Left renal pelvis (tissue), 4 donors: Measurements from ENCODE around the gene UNC50. TPM values are rescaled to one million over a fixed set of nuclear protein-coding genes. Genes with fewer than 3 reads are reported as not detected.
"Not testable (repeated sequence)": the region's sequence is repeated elsewhere in the genome, so short reads cannot be mapped to it uniquely, and the experiment has no call there.

Experiments used
- DNase-seq, 4 donors: peaks; one replicate each; pipeline ENCODE4 v3.0.0-alpha.2; 2013; ENCODE audit warnings: low read depth in 4 of 4, low spot score in 3 of 4
- polyA plus RNA-seq, 4 donors: library from polyadenylated mRNA; unstranded; fragments of 120-200 nt; gene quantifications; one replicate each; pipeline ENCODE4 v1.2.1, GENCODE V29; 2013; ENCODE audit not compliant: insufficient read length in 4 of 4

Gene UNC50
- polyA plus RNA-seq, 4 donors: 54.4 to 80.2 (median 70.5) TPM

DNA sequence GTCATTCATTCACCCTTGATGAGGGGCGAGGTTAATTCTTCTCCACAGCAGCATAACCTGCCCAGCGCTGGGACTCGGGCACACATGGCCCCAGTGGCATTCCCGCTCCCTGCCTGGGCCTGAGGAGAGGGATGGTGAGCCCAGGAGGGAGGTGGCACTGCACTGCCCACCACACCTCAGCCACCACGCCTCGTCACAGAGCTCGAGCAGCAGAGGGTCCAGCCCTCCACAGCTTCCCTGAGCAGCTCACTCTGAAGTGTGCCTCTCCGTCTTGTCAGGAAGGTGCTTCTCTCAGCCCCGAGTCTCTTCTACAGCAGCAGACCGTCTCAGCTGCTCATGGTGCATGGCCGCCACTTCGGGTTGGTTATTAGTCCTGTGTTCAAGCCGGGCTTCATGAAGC lies 35.0 kb upstream of the UNC50 start:
- DNase-seq: no peak

- DNase-seq: no peak
Observed at GRCh38 chr2:98576666-98577312, 31.6 kb upstream of the UNC50 start.

DNA sequence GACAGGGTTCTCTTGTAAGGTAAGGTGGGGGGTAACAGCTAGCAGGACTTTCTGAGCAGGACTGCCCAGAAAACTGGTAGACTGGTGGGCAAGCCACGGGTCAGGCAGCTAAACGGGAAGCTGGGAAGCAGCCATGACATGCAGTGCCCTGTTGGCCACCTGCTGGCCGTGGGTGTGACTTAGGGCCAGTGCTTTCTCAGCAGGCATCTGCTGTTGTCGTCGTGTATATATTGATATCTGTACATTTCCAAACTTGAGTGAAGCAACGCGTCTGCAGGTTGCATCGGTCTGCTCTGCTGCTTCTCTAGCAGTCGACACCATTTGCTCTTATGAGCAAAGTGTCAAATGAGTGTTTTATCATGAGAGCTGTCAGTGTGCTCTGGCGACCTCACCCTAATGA lies 31.1 kb upstream of the UNC50 start:
- no peak for DNase-seq

DNA sequence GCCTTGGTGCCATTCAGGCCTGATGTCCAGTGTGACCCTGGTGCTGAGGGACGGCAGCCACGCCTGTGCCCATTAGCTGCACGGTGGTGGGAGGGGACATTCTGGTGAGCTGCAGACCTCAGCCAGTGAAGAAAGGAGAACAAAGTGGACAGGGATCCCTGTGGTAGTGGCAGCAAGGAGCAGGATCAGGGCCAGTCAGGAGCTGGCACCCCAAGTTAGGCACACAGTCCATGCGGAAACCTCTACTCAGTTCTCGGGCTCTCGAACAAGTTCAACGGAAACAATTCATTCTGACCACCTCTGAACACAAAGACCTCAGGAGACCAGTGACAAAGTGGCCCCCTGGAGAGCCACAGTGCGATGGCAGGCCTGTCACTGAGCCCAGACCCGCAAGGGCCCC lies 30.2 kb upstream of the UNC50 start:
- DNase-seq: no peak

DNA sequence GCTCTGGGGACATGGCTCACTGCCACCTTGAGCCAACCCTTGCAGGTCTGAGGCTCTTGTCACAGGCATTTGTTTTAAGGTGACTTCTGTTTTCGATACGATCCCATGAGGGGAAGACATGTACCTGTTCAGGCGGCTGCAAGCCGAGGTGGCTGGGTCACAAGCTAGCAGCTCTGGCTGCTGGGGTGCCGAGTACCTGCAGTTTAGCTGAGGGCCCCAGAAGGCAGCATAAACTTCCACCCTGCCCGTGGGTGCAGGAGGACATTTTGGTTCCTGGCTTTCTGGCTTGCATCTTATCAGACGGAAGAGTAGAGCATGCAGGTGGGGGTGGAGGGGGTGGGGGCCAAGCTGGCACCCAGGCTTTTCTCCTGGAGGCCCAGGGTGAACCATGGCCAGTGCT lies 28.5 kb upstream of the UNC50 start:
- DNase-seq: no peak

- no peak for DNase-seq
Observed at GRCh38 chr2:98580656-98581284, 27.6 kb upstream of the UNC50 start.

GRCh38 chr2:98582523-98582922 lies 25.9 kb upstream of the UNC50 start:
- DNase-seq: no peak

- peak in 1 of 4 donors; percentile 8 for DNase-seq
Observed at GRCh38 chr2:98583276-98583675, 25.1 kb upstream of the UNC50 start.

GRCh38 chr2:98583816-98584618 lies 24.4 kb upstream of the UNC50 start:
- DNase-seq: no peak

- DNase-seq: no peak
Observed at GRCh38 chr2:98585386-98585785, 23.0 kb upstream of the UNC50 start.

GRCh38 chr2:98586551-98587140 lies 21.7 kb upstream of the UNC50 start:
- DNase-seq: no peak

DNA sequence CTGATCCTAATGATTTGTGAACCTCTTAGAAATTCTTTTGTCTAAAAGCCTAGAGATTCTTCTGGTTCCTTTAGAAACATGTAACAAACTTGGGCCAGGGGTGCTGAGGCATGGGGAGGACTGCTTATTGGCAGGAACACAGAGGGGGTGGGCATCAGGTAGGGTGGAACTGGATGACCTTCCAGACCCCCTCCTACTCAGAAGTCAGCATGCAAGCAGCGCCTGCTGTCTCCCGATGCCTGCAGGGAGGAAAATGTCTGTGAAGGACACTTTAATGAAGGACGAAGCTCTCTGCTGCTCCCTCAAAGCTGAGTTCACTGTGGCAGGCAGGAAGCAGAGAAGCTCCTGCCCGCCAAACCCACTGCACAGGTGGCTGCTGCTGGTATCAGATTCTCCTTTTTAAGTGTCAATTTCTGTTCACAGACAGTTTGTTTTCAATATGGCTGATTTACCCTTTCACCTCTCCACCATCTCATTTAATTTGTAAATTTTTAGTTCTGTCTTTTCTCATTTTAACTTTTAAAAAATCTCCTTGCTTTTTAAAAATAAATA lies 19.4 kb upstream of the UNC50 start:
- no peak for DNase-seq

DNA sequence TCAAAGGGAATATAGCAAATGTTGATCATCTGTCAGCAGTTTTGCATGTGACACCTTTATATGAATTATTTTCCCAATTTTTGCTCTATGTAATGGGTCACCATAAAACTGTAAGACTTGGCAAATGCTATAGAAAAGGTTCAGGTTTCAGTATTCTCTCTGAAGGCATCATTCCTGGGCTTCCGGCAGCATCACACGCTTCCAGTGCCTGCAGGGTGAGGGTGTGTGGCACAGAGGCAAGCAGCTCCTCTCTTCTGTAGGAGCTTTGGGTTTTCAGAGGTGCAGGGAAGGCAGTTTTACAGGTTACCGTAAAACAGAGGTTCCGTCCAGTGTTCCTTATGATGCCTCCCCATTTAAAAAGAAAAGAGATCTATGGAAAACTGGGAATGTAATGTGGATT lies 18.9 kb upstream of the UNC50 start:
- DNase-seq: no peak

DNA sequence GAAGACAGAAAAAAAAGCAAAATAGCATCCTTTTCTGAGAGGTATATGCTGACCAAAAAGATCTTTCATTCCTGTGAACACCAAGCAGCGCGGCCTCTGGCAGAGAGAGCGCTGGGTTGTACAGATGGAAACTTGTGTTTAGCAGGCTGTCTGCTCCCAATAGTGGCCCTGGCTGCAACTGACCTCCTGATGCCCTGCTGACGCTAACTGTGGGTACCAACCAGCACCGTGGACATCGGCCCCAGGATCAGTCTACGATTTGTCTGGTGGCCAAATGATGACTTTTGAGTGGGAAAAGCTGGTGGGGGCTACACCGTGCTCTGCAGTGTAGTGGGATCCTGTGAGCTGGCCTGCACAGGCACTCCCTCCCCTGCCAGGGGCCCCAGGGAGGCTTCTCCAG lies 15.8 kb upstream of the UNC50 start:
- no peak for DNase-seq

GRCh38 chr2:98594665-98595064 lies 13.7 kb upstream of the UNC50 start:
- DNase-seq: not testable (repeated sequence)

GRCh38 chr2:98598781-98599428 lies 9.5 kb upstream of the UNC50 start:
- DNase-seq: no peak

DNA sequence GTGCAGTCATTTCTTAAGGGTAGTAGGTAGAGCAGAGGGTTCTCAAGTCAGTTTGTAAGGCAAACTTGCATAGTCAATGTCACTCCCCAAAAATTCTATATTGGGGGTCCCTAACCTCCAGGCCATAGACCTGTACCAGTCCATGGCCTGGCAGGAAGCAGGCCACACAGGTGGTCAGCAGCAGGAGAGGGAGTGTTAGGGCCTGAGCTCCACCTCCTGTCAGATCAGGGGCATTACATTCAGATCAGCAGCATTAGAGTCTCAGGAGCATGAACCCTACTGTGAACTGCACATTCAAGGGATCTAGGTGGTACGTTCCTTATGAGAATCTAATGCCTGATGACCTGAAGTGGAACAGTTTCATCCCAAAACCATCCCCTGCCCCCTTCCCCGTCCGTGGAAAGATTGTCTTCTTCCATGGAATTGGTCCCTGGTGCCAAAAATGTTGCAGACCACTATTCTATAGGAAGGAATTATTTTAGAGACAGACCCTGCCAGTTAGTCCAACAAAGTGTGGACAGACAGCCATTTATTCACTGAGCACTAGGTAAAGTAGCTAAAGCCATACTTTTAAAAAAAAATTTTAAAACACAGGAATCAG lies 6.8 kb upstream of the UNC50 start:
- no peak for DNase-seq

GRCh38 chr2:98604547-98604946 lies 3.8 kb upstream of the UNC50 start:
- DNase-seq: no peak

DNA sequence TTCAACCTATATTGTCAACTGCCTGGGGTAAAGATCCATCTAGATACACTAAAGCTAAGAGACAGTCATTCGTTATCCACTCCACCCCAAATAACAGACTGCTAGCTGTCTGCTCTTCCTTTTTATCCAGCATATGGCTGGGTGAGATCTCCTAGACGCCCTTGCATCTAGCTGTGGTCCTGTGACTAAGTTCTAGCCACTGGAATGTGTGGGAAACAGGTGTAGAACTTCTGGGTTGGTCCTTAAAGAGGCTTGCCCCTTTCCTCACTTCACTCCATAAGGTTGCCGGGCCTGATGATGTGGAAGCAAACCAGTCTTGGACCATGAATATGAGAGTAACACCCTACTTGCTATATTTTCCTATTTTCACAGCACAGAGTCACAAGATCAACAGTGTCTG lies 3.3 kb upstream of the UNC50 start:
- no peak for DNase-seq

- DNase-seq: no peak
Observed at GRCh38 chr2:98606431-98606830, 2.0 kb upstream of the UNC50 start.
